NCI-H2081 (cell line): Measurements from ENCODE around the gene SAFB.
A peak's percentile ranks its signal among the peaks of the same experiment; 100 is the strongest.

Experiments
- DNase-seq, 2 experiments: peaks; one replicate each; lab custom pipeline; 2025; lab: John Stamatoyannopoulos, UW

SAFB gene

DNA sequence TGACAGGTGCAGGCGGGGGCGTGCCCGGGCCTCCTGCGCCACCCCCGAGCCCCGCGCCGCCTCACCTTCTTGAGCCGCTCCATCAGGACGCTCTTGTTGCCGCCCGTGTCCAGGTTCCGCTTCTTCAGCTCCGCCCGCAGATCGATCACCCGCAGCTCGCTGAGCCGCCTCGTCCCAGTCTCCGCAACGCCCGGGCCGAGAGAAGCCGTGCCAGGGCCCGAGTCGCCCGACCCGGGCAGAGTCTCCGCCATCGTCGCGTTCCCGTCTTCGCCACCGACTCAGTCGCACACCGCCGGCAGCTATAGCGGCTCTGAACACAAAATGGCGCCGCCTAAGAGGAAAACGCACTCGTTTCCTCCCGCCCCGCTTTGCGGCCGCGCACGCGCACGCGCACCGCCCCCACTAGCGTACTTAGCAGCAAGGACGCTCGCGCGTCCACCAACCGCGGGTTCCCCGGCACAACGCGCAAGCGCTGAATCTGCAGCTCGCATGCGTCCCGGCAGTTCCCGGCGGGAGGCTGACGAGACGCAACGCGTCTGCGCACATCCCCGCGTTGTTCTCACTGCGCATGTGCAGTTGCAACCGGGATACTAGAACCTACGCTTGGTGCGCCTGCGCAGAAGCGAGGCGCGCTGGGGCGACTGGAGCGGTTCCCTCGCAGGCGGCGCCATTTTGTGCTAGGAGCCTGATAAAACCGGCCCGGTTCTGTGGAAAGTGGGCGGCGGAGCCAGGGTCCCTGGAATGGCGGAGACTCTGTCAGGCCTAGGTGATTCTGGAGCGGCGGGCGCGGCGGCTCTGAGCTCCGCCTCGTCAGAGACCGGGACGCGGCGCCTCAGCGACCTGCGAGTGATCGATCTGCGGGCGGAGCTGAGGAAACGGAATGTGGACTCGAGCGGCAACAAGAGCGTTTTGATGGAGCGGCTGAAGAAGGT lies at the start of gene SAFB, which contains the start of gene SAFB2:
SAFB (plus strand) TSS at position 619 of the 932 bp plus-strand sequence; CDS start at position 742, 123 bp downstream.
SAFB2 (minus strand) TSS at position 312 of the 932 bp plus-strand sequence; CDS start at position 251, 61 bp downstream.
- DNase-seq: peak; percentile 99

- no peak for DNase-seq
Observed at GRCh38 chr19:5575590-5575989, 47.3 kb upstream of the SAFB start.

DNA sequence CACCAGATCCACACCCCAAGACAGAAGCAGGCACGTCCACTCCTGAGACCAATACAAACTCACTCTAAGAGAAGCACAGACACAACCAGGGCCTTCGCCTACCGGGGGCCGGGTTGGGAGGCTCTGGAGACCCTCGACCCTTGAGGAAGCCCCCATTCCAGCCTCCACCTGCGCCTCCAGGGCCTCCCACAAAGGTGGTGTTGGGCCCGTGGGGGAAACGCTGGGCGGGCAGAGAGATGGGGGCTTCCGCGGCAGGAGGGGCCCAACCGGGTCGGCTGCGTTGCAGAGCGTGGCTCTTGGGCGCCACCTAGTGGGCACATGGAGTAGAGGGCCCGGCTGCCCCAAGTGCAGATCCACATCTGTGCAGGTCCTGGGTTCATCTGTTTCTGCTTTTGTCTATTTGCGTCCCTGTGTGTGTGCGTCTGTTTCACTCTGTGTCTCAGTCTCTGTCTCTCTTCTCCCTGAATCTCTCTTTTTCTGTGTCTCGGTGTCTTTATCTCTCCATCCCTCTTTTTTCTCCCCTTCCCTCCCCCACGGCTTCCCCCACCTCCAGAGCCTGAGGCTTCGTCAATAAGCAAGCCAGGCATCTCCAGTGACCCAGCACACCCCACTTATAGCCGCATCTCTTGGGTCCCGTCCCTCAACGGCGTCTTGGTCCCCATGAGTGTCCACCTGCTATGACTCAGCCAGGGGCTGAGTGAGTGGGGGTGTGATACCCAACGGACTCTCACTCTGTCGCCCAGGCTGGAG lies 44.6 kb upstream of the SAFB start:
- DNase-seq: peak; percentile 48 to 50

DNA sequence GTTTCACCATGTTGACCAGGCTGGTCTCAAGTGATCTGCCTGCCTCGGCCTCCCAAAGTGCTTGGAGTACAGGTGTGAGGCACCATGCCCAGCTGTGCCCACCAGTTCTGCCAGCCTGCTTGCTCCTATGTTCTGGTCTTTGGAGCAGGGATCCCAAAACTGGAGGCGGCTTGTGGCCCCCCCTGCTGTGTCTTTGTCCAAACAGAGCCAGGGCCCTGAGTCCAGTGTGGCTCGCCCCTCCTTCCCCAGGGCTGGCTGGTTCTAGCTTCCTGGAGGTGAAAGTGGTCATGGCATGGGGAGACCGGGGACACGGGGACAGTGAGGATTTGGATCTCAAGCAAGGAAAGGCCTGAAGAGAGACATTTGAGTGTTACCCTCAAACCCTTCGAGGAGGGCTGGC lies 43.6 kb upstream of the SAFB start:
- no peak for DNase-seq

- no peak for DNase-seq
Observed at GRCh38 chr19:5579697-5580096, 43.2 kb upstream of the SAFB start.

DNA sequence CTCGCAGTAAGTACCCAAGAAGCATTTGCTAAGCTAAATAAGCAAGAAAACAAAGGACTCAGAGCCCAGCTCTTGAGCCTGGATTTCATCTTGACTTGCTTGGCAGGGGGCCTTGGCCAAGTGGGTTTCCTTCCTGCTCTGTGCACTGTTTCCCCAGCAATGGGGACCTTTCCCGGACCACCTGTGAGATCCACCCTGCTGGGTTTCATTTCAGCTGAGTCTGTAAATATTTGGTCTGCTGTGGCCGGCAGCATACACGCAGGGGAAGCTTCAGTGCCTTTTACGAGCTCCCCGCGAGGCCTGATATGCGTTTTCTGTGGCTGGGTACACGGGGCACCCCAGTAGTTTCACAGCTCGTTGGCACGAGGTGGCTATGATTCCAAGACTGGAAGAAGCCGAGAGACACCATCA lies 42.7 kb upstream of the SAFB start:
- peak; percentile 50 to 74 for DNase-seq

DNA sequence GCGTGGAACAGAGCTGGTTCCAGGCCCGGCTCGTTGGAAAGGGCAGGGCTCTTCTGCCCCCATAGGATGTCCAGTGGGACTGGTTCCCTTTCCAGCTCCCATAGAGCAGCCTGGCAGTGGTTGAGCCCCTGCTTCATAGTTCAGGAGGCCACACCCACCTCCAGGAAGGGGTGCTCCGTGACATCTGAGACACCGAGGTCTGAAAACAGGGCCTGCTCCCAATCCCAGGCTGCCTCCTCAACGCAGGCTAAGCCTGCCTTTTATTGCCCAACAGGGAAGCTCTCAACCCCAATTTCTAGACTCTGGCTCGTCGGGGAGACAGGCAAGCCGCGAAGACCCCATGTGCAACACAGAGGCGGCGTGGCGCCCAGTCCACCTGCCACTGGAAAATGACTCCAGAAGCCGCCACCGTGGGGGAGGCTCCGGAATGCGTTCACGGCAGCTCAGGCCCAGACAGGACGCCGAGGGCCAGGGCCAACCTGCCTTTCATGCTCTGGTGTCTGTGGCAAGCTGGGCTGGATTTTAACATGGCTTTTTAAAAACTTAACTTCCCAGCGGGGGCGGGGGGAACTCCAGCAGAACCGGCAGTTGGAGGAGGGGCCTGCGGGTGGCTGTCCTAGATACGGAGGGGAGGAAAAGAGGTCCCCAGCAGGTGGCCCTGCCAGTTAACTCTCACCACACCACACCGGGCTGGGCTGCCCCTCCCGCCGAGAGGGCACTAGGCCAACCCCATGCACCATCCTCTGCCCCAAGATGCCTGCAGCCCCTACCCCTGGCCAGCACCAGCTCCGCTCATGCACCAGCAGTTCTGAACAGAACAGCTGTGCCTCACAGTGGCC lies 37.2 kb upstream of the SAFB start:
- no peak for DNase-seq

DNA sequence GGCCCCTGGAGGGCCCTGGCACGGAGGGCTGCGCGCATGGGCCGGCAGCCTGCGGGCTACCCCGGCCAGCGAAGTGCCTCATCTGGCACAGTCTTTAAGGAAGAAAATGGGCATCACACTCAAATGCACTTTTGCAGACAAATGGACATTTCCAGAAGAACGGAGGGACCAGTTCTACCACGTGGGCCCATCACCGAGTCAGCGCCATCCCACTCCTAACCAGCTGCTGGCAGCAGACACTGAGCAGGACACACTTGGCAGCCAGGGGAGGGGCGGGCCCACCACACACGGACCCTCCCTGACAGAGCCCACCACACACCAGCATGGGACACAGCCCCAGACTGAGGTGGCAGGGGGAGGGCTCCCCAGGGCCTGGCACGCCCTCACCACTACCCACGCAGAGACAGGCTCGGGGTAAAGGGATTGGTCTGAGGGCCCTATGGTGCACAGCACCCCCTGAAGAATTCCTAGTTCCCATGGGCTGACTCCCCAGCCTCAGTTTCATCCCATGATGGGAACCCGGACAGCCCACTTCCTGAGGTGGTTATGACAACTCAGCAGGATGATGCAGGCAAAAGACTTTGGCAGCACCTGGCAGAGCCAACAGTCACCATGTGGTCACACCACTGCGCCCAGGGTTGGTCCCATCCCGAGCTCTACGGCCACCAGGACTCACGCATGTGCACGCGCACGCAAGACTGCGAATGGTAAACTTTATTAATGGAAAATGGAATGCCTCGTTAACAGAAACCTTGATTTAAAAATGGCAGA lies 36.4 kb upstream of the SAFB start:
- no peak for DNase-seq

DNA sequence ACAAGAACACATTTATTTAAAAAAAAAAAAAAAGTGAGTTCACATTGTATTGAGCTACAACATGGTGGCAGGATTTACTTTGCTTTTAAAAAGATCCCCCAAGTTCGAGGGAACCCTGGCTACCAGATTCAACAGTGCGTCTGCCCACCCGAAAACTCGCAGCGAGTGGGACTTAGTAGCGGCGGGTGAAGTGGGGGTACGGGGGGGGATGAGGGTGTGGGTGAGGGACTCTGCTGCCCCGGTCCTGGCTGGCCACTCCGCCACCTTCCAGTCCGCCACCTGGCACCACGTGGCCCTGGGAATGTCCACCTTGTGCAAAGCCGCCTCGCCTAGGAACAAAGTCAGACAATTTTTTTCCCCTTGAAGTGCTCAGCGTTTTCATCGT lies 35.8 kb upstream of the SAFB start:
- DNase-seq: no peak

GRCh38 chr19:5587661-5588060 lies 35.2 kb upstream of the SAFB start:
- DNase-seq: no peak

DNA sequence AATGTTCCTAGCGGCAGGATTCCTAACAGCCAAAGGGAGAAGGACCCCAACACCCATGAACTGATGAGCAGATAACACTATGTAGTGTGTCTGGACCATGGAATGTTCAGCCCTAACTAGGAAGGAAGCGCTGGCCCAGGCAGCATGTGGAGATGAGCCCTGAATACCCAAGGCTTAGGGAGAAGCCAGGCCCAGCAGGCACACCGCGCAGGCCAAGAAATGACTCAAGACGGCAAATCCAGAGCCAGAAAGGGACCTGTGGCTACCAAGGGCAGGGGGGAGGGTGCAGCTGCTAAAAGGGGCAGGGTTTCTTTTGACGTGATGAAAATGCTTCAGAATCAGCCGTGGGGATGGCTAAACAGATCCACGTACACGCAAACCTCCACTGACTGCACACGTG lies 34.4 kb upstream of the SAFB start:
- DNase-seq: no peak

DNA sequence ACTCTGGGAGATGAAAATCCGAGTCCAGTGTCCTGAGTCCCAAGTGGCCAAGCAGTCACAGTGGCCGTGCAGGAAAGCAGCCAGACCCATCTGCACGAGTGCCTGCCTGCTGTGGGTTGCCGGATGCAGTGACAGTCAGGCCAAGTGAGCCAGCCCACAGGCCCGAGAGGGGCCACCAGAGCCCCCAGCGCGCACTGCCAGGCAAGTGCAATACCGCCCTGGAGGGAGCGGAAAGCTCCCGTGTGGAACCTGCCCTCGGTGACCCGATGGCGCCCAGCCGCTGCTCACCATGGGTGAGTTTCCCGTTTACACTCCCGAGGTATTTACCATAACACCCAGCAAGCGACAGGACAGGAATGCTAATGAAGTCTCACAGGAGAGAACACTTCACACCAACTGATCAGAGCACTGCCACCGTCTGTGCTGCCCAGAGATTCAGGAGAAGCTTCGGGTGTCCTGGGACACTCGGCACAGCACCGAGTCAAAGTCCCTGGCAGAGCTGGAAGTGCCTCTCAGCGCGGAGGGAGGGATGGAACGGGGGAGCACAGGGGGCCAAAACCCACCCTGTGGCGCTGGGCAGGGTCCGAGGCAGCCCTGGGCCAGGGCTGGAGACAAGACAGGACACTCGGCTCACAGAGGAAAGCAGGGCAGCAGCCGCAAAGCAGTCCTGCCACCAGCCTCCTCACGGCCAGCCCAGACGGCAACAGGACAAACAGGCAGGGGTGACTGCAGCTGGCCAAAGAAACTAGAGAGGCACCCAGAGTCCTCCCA lies 33.8 kb upstream of the SAFB start:
- no peak for DNase-seq

DNA sequence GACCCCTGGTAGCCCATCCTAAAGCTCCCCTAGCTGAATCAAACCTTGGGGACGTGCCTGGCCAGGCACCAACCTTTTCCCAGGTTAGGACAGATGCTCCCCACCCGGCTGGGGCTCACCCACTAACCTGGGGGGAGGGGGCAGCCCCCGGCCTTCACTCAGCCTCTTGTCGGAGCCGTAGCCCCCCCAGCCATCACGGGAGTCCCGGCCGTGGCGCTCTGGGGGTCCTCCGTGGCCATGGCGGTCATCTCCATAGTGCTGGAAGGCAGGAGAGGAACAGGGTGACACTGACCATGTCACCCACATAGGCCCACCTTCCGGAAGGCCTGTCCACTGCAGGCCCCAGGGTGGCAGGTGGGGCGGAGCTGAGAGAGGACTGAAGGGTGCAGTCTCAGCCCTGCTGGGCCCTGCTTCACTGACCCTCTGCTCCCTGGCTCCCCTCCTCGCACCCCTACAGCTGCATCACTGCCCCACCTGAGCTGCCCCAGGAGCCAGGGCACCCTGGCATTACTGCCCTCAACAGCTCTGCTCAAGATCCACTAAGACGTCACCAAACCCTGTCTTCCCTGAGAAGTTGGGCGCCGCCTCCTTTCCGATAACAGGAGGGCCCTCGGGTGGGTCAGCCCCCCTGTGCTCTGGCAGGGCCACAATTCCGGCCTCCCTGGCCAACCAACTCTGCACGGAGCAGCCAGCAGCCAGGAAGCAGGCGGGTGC lies 32.6 kb upstream of the SAFB start:
- no peak for DNase-seq

GRCh38 chr19:5590865-5591154 lies 32.1 kb upstream of the SAFB start:
- no peak for DNase-seq

DNA sequence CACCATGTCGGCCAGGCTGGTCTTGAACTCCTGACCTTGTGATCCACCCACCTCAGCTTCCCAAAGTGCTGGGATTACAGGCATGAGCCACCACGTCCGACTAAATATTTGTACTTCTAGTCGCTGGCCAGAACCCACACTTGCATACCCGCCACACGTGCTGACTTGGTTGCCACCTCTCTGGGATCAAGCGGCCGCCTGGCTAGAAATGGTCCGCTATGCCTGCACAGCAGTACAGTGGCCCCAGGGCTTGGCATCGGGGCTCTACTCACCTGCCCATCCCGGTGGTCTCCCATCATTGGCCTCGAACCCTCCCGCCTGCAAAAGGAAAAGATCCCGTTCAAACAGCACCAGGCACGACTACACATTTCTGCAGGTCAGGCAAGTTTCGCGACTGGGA lies 31.4 kb upstream of the SAFB start:
- no peak for DNase-seq

DNA sequence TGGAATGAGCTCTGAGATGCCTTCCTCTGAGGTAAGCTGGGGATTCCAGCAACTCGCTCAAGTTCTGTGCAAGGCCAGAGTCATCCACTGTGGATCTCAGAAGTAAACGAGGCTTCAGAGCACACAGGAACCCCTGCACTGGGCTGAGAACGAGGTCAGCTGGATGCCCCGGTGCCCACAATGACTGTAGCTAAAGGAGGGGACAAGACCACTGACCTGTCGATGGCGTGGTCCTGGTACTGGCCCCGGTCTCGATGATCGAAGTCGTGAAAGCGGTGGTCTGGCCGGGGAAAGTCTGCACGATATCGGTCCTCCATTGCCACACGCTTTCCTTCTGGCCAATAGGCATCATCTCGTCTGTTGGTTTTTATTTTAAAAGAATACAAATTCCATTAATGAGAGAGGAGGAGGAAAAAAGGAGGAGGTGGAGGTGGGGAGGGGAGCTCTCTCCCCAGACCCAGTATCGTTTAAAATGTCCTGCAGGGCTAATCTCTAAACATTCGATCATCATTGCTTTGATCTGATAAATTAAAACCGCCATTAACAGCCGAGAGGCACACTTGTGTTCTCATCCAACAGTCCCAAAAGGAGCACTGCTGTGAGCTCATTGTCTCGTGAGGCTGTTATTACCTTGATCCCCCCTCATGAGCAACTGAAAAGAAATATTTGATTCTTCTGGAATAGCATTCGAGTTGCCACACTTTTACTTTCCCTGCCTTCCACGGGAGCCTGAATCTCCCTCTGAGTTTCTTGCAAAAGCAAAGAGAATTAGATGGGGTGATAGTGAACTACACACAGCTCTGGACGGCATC lies 30.1 kb upstream of the SAFB start:
- no peak for DNase-seq

- DNase-seq: no peak
Observed at GRCh38 chr19:5593343-5594255, 29.3 kb upstream of the SAFB start.

- no peak for DNase-seq
Observed at GRCh38 chr19:5594521-5594950, 28.3 kb upstream of the SAFB start.
